Nephron progenitor cell (in vitro differentiated cells): ENCODE results near the gene WDR12.
"Not testable (repeated sequence)": the region's sequence is repeated elsewhere in the genome, so short reads cannot be mapped to it uniquely, and the experiment has no call there.

Experiments
- DNase-seq: peaks from one replicate; pipeline ENCODE4 v3.0.0; 2021
- H3K27ac Mint-ChIP-seq: 2 replicates; pipeline ENCODE4 v1.8.0; 2021; ENCODE audit warnings: mild to moderate bottlenecking, moderate library complexity, mixed read lengths
- H3K27me3 Mint-ChIP-seq: 2 replicates; pipeline ENCODE4 v1.8.0; 2021; ENCODE audit warnings: mild to moderate bottlenecking, low read depth, mixed read lengths; ENCODE audit not compliant: poor library complexity
- H3K36me3 Mint-ChIP-seq: 2 replicates; pipeline ENCODE4 v1.8.0; 2021; ENCODE audit warnings: low read depth, mixed read lengths
- H3K4me1 Mint-ChIP-seq: 2 replicates; pipeline ENCODE4 v1.8.0; 2021; ENCODE audit warnings: mixed read lengths
- H3K4me3 Mint-ChIP-seq: 2 replicates; pipeline ENCODE4 v1.8.0; 2021; ENCODE audit warnings: mild to moderate bottlenecking, moderate library complexity, mixed read lengths
- H3K9me3 Mint-ChIP-seq: 2 replicates; pipeline ENCODE4 v1.8.0; 2021; ENCODE audit warnings: mild to moderate bottlenecking, moderate library complexity, mixed read lengths
- CTCF ChIP-seq: fragments of 200-600 bp; sonication (generic); IDR thresholded peaks from 2 replicates; pipeline ENCODE4 v1.5.0; 2021; ENCODE audit warnings: antibody characterized with exemption

WDR12 gene

DNA sequence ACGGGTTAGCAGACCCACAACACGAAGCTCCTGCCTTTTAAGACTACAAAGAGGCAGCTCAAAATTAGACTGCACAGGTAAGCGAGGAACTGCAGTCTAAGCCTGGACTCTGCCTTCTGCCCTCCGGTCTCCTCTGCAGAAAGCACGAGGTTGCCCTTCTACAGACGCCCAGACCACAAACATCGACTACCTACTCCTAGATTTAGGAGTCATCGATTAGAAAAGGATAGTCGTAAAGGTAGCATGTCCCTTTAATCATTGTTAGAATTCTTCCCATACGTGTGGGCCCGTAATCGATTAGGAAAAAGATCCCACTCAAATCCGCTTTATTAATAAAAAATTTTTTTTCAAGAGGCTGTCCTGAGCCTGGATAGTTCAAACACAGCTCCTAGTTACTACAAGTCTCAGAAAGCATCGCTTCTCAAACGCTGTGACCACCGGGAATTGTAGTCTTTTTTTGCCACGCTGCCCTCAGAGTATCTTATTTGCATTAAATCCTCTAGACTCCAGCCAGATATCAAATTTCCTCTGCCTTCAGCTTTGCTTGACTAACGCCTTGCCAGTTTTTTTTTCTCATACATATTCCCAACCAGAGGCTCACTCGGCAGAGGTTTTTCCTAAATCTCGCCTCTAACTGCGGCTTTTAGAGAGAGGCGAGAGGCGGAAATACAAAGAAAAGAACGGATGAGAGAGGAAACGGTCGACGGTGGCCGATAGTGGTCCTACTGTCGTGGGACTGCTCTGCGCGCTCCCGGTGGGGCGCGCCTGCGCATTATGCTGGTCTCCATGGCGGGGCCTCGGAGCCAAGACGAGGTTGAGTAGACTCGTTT, at the start of gene WDR12, which contains the start of gene CARF:
TSS of gene WDR12 (minus strand) at position 162 of the 830 bp plus-strand sequence. CDS start 197 bp downstream, outside the sequence.
TSS of gene CARF (plus strand) at position 764 of the 830 bp plus-strand sequence. CDS start 29,628 bp downstream, outside the sequence.
- Mint-ChIP-seq H3K27me3 (no peaks in the 10 kb centered on the region), H3K27ac (peak within 1 kb of the TSS; percentile 100), H3K9me3 (peaks cover 4% of the 10 kb centered on the region), H3K4me3 (peak within 1 kb of the TSS; percentile 99), H3K36me3 (peaks cover 28% of the 10 kb centered on the region), H3K4me1 (peaks cover 27% of the 10 kb centered on the region)
- no peak for TF ChIP-seq CTCF
- peak; percentile 90 for DNase-seq

- DNase-seq: no peak
- Mint-ChIP-seq H3K36me3 (peaks cover 19% of the 10 kb centered on the region), H3K9me3 (no peaks in the 10 kb centered on the region), H3K27me3 (no peaks in the 10 kb centered on the region), H3K4me1 (no peaks in the 10 kb centered on the region), H3K4me3 (no peak overlapping the region), H3K27ac (no peak overlapping the region)
- TF ChIP-seq CTCF: no peak
These were observed 49.1 kb upstream of the WDR12 start for GRCh38 chr2:202960524-202960923.

- H3K9me3 Mint-ChIP-seq: peaks cover 32% of the 10 kb centered on the region
- TF ChIP-seq CTCF: no peak
- H3K36me3 Mint-ChIP-seq: peaks cover 36% of the 10 kb centered on the region
- no peaks in the 10 kb centered on the region for H3K4me1 Mint-ChIP-seq
- peaks cover 4% of the 10 kb centered on the region for H3K27me3 Mint-ChIP-seq
- DNase-seq: no peak
- H3K27ac Mint-ChIP-seq: peak overlapping the region; percentile 48
- H3K4me3 Mint-ChIP-seq: no peak overlapping the region
These were observed 39.1 kb upstream of the WDR12 start for GRCh38 chr2:202950592-202950991.

- not testable (repeated sequence) for H3K4me3 Mint-ChIP-seq, H3K27me3 Mint-ChIP-seq, H3K27ac Mint-ChIP-seq, DNase-seq, H3K4me1 Mint-ChIP-seq
- H3K36me3 Mint-ChIP-seq: peaks cover 49% of the 10 kb centered on the region
- H3K9me3 Mint-ChIP-seq: peaks cover 44% of the 10 kb centered on the region
These were observed 37.9 kb upstream of the WDR12 start for GRCh38 chr2:202949333-202949732.

- Mint-ChIP-seq H3K4me3 (no peak overlapping the region), H3K27me3 (no peaks in the 10 kb centered on the region), H3K4me1 (peaks cover 3% of the 10 kb centered on the region), H3K9me3 (peaks cover 44% of the 10 kb centered on the region), H3K27ac (no peak overlapping the region), H3K36me3 (peaks cover 64% of the 10 kb centered on the region)
- DNase-seq: no peak
- TF ChIP-seq CTCF: no peak
These were observed 34.0 kb upstream of the WDR12 start for GRCh38 chr2:202945497-202945896.

DNA sequence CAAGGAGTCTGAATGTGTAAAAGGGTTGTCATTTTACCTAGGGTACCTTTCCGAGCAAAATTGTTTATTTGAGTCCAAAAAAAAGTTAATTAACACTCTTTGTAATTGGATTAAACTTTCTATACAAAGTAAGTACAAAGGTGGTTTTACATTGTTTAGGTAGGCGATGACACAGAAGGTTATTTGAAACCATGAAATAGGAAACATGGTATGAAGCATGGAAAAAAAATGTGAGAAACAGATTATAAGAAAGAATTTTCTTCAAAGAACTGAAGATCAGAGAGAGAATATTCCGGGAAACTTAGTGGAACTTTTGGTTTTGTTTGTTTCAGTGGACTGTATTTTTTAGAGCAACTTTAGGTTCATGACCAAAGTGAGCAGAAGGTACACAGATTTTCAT, 33.3 kb upstream of the WDR12 start:
- Mint-ChIP-seq H3K9me3 (peaks cover 44% of the 10 kb centered on the region), H3K4me1 (peaks cover 6% of the 10 kb centered on the region), H3K36me3 (peaks cover 71% of the 10 kb centered on the region), H3K27ac (no peak overlapping the region), H3K4me3 (no peak overlapping the region), H3K27me3 (no peaks in the 10 kb centered on the region)
- no peak for TF ChIP-seq CTCF
- DNase-seq: no peak
